ENCODE measurements around the gene ANKRD13D. TPM values are rescaled to one million over a fixed set of nuclear protein-coding genes. Genes with fewer than 3 reads are reported as not detected.
A peak's percentile ranks its signal among the peaks of the same experiment; 100 is the strongest.

The ANKRD13D gene
- polyA plus RNA-seq, 1 experiment = 14.4 TPM

GRCh38 chr11:67275606-67276409 lies 13.3 kb upstream of the ANKRD13D start:
- no peak for TF ChIP-seq CTCF (IDR thresholded peaks at IDR 0.05; ENCODE audit: low read depth, low read length)
- H3K9me3 ChIP-seq (ENCODE audit: control insufficient read depth, insufficient read depth, low read length) = no peaks in the 10 kb centered on the region
- POLR2A ChIA-PET = no interaction called here
- H3K27ac ChIP-seq (ENCODE audit: low read depth, low read length) = no peak overlapping the region
- no peak overlapping the region for H3K4me3 ChIP-seq (ENCODE audit: low read depth, low read length)
- DNase-seq (ENCODE audit: low read depth, low spot score) = no peak
- CTCF ChIA-PET = no interaction called here
- H3K27me3 ChIP-seq (ENCODE audit: control insufficient read depth, insufficient read depth, low read length) = no peaks in the 10 kb centered on the region

GRCh38 chr11:67276781-67277230 lies 12.3 kb upstream of the ANKRD13D start:
- Histone ChIP-seq H3K9me3 (ENCODE audit: control insufficient read depth, insufficient read depth, low read length) (no peaks in the 10 kb centered on the region), H3K27ac (ENCODE audit: low read depth, low read length) (peak overlapping the region; percentile 86), H3K4me3 (ENCODE audit: low read depth, low read length) (peak overlapping the region; percentile 57), H3K27me3 (ENCODE audit: control insufficient read depth, insufficient read depth, low read length) (no peaks in the 10 kb centered on the region)
- no peak for DNase-seq (ENCODE audit: low read depth, low spot score)
- 0 out of 2 replicates have a peak, but pooled peaks have one; percentile 15 for TF ChIP-seq CTCF (IDR thresholded peaks at IDR 0.05; ENCODE audit: low read depth, low read length)
- ChIA-PET CTCF (interaction anchor here (0.9 to 1.3 kb wide), 3 partner anchors 12 to 75 kb away, joined by 3 to 4 read pairs (median 4); partner anchors contain the start of gene ANKRD13D), POLR2A (interaction anchor here (0.5 to 1.9 kb wide), 4 partner anchors 12 to 518 kb away, joined by 3 to 20 read pairs (median 4); partner anchors contain the start of genes ANKRD13D and SSH3)

- no peak for TF ChIP-seq CTCF (IDR thresholded peaks at IDR 0.05; ENCODE audit: low read depth, low read length)
- Histone ChIP-seq H3K27me3 (ENCODE audit: control insufficient read depth, insufficient read depth, low read length) (no peaks in the 10 kb centered on the region), H3K9me3 (ENCODE audit: control insufficient read depth, insufficient read depth, low read length) (no peaks in the 10 kb centered on the region), H3K27ac (ENCODE audit: low read depth, low read length) (peak overlapping the region; percentile 86), H3K4me3 (ENCODE audit: low read depth, low read length) (peak overlapping the region; percentile 57)
- CTCF ChIA-PET = interaction anchor here (0.5 to 1.3 kb wide), 5 partner anchors 11 to 104 kb away, joined by 3 to 8 read pairs (median 4); partner anchors contain the start of gene ANKRD13D
- POLR2A ChIA-PET = interaction anchor here (0.5 to 1.9 kb wide), 7 partner anchors 11 to 518 kb away, joined by 3 to 20 read pairs (median 3); partner anchors contain the start of genes ANKRD13D and SSH3
- DNase-seq (ENCODE audit: low read depth, low spot score) = no peak
Measured at GRCh38 chr11:67277231-67277961, 11.7 kb upstream of the ANKRD13D start.

- CTCF ChIA-PET = interaction anchor here (0.5 to 1.3 kb wide), 3 partner anchors 11 to 103 kb away, joined by 3 to 4 read pairs (median 4); partner anchors contain the start of gene ANKRD13D
- no peak for DNase-seq (ENCODE audit: low read depth, low spot score)
- POLR2A ChIA-PET = interaction anchor here (0.6 to 1.9 kb wide), 6 partner anchors 10 to 43 kb away, joined by 3 to 20 read pairs (median 4); partner anchors contain the start of genes ANKRD13D and SSH3
- H3K27me3 ChIP-seq (ENCODE audit: control insufficient read depth, insufficient read depth, low read length) = no peaks in the 10 kb centered on the region
- H3K9me3 ChIP-seq (ENCODE audit: control insufficient read depth, insufficient read depth, low read length) = no peaks in the 10 kb centered on the region
- no peak overlapping the region for H3K4me3 ChIP-seq (ENCODE audit: low read depth, low read length)
- peak overlapping the region; percentile 73 for H3K27ac ChIP-seq (ENCODE audit: low read depth, low read length)
- TF ChIP-seq CTCF (IDR thresholded peaks at IDR 0.05; ENCODE audit: low read depth, low read length) = no peak
Measured at GRCh38 chr11:67278135-67278938, 10.8 kb upstream of the ANKRD13D start.

All from AG04450 (cell line).